ENCODE measurements around the gene TSPEAR. TPM values are rescaled to one million over a fixed set of nuclear protein-coding genes. Genes with fewer than 3 reads are reported as not detected.

Gene TSPEAR
- total RNA-seq, 1 donor, result not detected

GRCh38 chr21:44510508-44511218, 200.7 kb downstream of the TSPEAR start:
- peak; percentile 11 for DNase-seq (ENCODE audit: low read depth)
- no peak overlapping the region for H3K4me3 ChIP-seq (ENCODE audit: low read depth, low read length)
- peak; percentile 70 for TF ChIP-seq CTCF (IDR thresholded peaks at IDR 0.05; ENCODE audit: insufficient read depth, low read length)

- TF ChIP-seq CTCF (IDR thresholded peaks at IDR 0.05; ENCODE audit: insufficient read depth, low read length), result no peak
- no peak for DNase-seq (ENCODE audit: low read depth)
- no peak overlapping the region for H3K4me3 ChIP-seq (ENCODE audit: low read depth, low read length)
Observed at GRCh38 chr21:44510109-44510507, 201.3 kb downstream of the TSPEAR start.

GRCh38 chr21:44509539-44509938, 201.8 kb downstream of the TSPEAR start:
- no peak for TF ChIP-seq CTCF (IDR thresholded peaks at IDR 0.05; ENCODE audit: insufficient read depth, low read length)
- H3K4me3 ChIP-seq (ENCODE audit: low read depth, low read length), result no peak overlapping the region
- DNase-seq (ENCODE audit: low read depth), result no peak

GRCh38 chr21:44508711-44509445, 202.5 kb downstream of the TSPEAR start:
- TF ChIP-seq CTCF (IDR thresholded peaks at IDR 0.05; ENCODE audit: insufficient read depth, low read length), result no peak
- no peak overlapping the region for H3K4me3 ChIP-seq (ENCODE audit: low read depth, low read length)
- no peak for DNase-seq (ENCODE audit: low read depth)

GRCh38 chr21:44508426-44508710, 203.0 kb downstream of the TSPEAR start:
- DNase-seq (ENCODE audit: low read depth), result no peak
- no peak for TF ChIP-seq CTCF (IDR thresholded peaks at IDR 0.05; ENCODE audit: insufficient read depth, low read length)
- no peak overlapping the region for H3K4me3 ChIP-seq (ENCODE audit: low read depth, low read length)

- no peak overlapping the region for H3K4me3 ChIP-seq (ENCODE audit: low read depth, low read length)
- DNase-seq (ENCODE audit: low read depth), result no peak
- TF ChIP-seq CTCF (IDR thresholded peaks at IDR 0.05; ENCODE audit: insufficient read depth, low read length), result no peak
Observed at GRCh38 chr21:44507673-44508425, 203.5 kb downstream of the TSPEAR start.
